NT2/D1 (cell line): ENCODE data around the gene TPSAB1.
"Not testable (repeated sequence)": the region's sequence is repeated elsewhere in the genome, so short reads cannot be mapped to it uniquely, and the experiment has no call there.

Experiments
- SUZ12 ChIP-seq: IDR thresholded peaks from 2 replicates; pipeline ENCODE4 v1.6.1; 2011; ENCODE audit not compliant: insufficient read length, insufficient read depth; ENCODE audit errors: extremely low read depth
- YY1 ChIP-seq: IDR thresholded peaks from 2 replicates; pipeline ENCODE4 v1.6.1; 2011; ENCODE audit not compliant: insufficient read length, insufficient read depth
- ZNF274 ChIP-seq: IDR thresholded peaks from 2 replicates; pipeline ENCODE4 v1.6.1; 2011; ENCODE audit warnings: mild to moderate bottlenecking, low read depth, low read length

GRCh38 chr16:1269418-1269817 lies 28.9 kb downstream of the TPSAB1 start:
- not testable (repeated sequence) for TF ChIP-seq SUZ12, YY1, ZNF274
